ENCODE data around the gene MBTPS2. TPM values are rescaled to one million over a fixed set of nuclear protein-coding genes. Genes with fewer than 3 reads are reported as not detected.
A peak's percentile ranks its signal among the peaks of the same experiment; 100 is the strongest.

Gene MBTPS2
- total RNA-seq, 2 donors from 2014 or later, result 10.6 to 16.5 TPM

DNA sequence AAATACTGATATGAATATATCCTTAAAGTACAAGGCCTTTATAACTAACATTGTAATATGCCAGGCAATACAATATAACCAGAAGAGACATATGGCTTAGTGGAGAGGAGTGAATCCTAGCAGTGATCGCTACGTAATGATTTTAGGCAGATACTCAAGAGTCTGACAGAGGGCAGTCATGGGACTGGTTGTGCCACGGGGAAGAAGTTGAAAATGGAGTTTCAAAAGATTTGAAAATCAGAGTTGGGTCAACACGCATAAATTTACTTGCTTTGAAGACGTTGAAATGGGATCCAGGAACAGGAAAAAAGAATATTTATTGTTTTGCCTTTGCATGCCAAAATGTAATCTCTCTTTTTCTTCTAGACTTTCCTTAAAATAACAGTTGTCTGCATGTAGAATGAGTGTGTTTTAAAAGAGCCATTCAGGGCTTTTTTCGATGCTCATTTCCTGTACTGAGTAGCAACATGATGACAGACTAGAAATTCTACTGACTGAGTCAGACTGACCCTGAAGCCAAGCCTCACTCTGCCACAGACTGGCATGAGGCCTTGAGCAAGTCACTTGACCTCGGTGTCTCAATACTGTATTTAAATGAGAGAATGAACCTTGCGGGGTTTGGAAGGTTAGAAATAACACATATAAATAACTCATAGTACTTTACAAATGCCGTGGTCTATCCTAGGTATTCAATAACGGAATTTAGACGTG lies 93.0 kb downstream of the MBTPS2 start:
- Mint-ChIP-seq H3K4me3 (peak overlapping the region; percentile 62), H3K4me1 (ENCODE audit: low read depth in 2 of 2) (peaks cover 34 to 35% of the 10 kb centered on the region in 2 donors), H3K27me3 (no peaks in the 10 kb centered on the region), H3K27ac (peak overlapping the region; percentile 92 to 94), H3K36me3 (peaks cover 14% of the 10 kb centered on the region), H3K9me3 (no peaks in the 10 kb centered on the region)
- DNase-seq (ENCODE audit: low spot score), result peak; percentile 67
- ATAC-seq, result peak; percentile 92 to 96

DNA sequence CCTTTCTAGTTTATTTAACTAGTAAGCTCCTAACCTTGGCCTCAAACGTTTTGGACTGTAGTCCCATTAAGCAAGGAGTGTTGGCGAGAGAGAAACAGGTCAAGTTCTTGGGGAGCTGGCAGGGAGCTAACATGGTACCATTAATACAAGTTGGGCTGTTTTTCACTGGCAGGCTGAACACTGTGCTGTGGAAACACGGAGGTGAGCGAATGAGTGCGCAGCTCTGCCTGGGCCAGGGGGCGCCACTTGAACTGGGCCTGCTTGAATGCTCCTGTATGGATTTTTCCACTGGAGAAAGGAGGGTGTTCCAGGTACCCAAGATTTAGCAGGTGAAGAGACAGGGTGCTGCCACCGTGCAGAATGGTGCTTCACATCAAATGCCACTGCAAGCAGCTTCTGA lies 93.7 kb downstream of the MBTPS2 start:
- Mint-ChIP-seq H3K9me3 (no peaks in the 10 kb centered on the region), H3K27me3 (no peaks in the 10 kb centered on the region)

GRCh38 chrX:21934414-21934813 lies 95.0 kb downstream of the MBTPS2 start:
- DNase-seq (ENCODE audit: low spot score) (no peak), ATAC-seq (no peak)
- H3K27me3 Mint-ChIP-seq, result no peaks in the 10 kb centered on the region
- no peaks in the 10 kb centered on the region for H3K9me3 Mint-ChIP-seq
- no peak overlapping the region for H3K4me3 Mint-ChIP-seq
- H3K27ac Mint-ChIP-seq, result no peak overlapping the region
- peaks cover 7% of the 10 kb centered on the region for H3K36me3 Mint-ChIP-seq
- H3K4me1 Mint-ChIP-seq (ENCODE audit: low read depth in 2 of 2), result peaks cover 28 to 31% of the 10 kb centered on the region in 2 donors

More for the DNA sequence above, 93.7 kb downstream of the MBTPS2 start:
- H3K36me3 Mint-ChIP-seq, result peaks cover 14% of the 10 kb centered on the region
- H3K4me1 Mint-ChIP-seq (ENCODE audit: low read depth in 2 of 2), result peaks cover 34 to 35% of the 10 kb centered on the region in 2 donors
- H3K4me3 Mint-ChIP-seq, result peak overlapping the region; percentile 62
- ATAC-seq (no peak), DNase-seq (ENCODE audit: low spot score) (no peak)
- peak overlapping the region; percentile 92 to 94 for H3K27ac Mint-ChIP-seq

Other genes with a start within 250 kb of the MBTPS2 start
- not detected for gene KLHL34, start 181.3 kb upstream of the MBTPS2 start, total RNA-seq
- gene SMPX, start 81.5 kb upstream of the MBTPS2 start, total RNA-seq, result not detected
- 1 to 10 TPM; 2.0 to 2.6 TPM for gene YY2, start 16.4 kb downstream of the MBTPS2 start, total RNA-seq
- gene SMS, start 101.1 kb downstream of the MBTPS2 start, total RNA-seq, result 100 to 1,000 TPM; 119 to 127 TPM
- under 1 TPM; 0.10 to 0.45 TPM for gene PHEX, start 192.7 kb downstream of the MBTPS2 start, total RNA-seq